AG09309 (cell line): ENCODE data around the gene HRH2.
"Not testable (repeated sequence)": the region's sequence is repeated elsewhere in the genome, so short reads cannot be mapped to it uniquely, and the experiment has no call there.

Experiments used
- DNase-seq: peaks from one replicate; pipeline ENCODE4 v3.0.0-alpha.2; 2010; ENCODE audit warnings: low read depth
- H3K4me3 ChIP-seq: 2 replicates; pipeline ENCODE4 v1.5.1; 2011; ENCODE audit warnings: mild to moderate bottlenecking, low read depth, low read length, moderate library complexity; ENCODE audit not compliant: control insufficient read depth
- TF ChIP-seq, protein P1 (sequence below): IDR thresholded peaks from 2 replicates; pipeline ENCODE4 v1.5.1; 2011; ENCODE audit warnings: mild to moderate bottlenecking, low read depth, low read length, inconsistent platforms; ENCODE audit not compliant: insufficient read depth, control insufficient read depth; ENCODE audit errors: missing control alignments

Gene HRH2

DNA sequence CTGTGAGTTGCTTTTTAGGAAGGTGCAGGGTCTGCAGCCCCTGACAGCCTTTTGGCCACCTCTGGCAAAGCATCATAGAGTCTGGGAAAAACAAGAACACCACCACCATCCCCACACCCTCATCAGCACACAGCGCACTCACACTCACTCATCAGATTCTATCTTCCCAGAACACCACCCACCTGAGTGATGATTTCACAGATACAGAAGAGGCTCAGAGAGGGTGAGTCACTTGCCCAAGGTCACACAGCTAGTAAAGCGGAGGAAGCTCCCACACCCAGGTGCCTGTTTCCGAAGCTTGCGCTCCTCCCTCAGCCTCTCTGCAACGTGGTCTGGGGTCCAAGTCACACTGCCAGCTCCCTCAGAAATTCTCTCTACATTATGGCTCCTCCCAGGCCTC lies 41.8 kb upstream of the HRH2 start:
- H3K4me3 ChIP-seq, result no peak overlapping the region
- no peak for DNase-seq
- TF ChIP-seq, protein P1, sequence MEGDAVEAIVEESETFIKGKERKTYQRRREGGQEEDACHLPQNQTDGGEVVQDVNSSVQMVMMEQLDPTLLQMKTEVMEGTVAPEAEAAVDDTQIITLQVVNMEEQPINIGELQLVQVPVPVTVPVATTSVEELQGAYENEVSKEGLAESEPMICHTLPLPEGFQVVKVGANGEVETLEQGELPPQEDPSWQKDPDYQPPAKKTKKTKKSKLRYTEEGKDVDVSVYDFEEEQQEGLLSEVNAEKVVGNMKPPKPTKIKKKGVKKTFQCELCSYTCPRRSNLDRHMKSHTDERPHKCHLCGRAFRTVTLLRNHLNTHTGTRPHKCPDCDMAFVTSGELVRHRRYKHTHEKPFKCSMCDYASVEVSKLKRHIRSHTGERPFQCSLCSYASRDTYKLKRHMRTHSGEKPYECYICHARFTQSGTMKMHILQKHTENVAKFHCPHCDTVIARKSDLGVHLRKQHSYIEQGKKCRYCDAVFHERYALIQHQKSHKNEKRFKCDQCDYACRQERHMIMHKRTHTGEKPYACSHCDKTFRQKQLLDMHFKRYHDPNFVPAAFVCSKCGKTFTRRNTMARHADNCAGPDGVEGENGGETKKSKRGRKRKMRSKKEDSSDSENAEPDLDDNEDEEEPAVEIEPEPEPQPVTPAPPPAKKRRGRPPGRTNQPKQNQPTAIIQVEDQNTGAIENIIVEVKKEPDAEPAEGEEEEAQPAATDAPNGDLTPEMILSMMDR, result no peak

DNA sequence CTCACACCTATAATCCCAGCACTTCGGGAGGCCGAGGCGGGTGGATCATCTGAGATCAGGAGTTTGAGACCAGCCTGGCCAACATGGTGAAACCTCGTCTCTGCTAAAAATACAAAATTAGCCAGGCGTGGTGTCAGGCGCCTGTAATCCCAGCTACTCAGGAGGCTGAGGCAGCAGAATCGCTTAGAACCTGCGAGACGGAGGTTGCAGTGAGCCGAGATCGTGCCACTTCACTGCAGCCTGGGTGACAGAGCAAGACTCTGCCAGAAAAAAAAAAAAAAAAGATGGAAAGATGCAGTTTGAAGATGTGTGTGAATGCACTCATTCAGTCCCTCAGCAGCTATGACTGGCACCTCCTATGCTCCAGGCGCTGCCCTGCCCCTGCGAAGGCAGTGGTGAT lies 41.3 kb upstream of the HRH2 start:
- DNase-seq, H3K4me3 ChIP-seq: not testable (repeated sequence)

DNA sequence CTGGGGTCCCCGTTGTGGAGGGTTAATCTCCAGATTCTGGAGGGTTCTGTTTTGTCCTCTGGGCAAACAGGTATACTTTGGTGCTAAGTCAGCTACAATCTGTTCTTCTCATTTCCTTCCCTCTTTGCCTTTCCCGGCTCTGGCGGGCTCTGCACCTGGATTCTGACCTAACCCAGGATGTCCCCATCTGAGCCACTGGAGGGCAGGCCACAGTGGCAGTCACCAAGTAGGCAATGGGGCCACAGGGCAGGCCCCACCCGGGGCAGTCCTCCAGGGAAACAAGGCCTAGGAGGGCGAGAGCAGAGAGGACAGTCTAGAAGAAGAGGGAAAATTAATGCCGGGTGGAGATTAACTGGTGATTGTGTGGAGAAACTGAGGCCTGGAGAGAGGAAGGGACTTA lies 40.4 kb upstream of the HRH2 start:
- no peak overlapping the region for H3K4me3 ChIP-seq
- DNase-seq, result no peak
- TF ChIP-seq, protein P1, result no peak

DNA sequence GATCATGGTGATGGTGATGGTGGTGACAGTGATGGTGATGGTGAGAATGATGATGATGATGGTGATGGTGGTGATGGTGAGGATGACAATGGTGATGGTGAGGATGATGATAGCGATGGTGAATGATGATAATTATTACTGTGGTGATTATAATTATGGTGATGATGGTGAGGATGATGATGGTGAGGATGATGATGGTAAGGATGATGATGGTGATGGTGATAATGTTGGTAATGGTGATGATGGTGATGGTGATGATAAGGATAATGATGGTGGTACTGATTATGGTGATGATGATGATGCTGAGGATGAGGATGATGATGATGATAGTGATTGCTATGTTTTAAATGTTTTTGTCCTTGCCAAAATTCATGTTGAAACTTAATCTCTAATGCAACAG lies 37.3 kb upstream of the HRH2 start:
- DNase-seq, result no peak
- TF ChIP-seq, protein P1, result no peak
- H3K4me3 ChIP-seq, result no peak overlapping the region

DNA sequence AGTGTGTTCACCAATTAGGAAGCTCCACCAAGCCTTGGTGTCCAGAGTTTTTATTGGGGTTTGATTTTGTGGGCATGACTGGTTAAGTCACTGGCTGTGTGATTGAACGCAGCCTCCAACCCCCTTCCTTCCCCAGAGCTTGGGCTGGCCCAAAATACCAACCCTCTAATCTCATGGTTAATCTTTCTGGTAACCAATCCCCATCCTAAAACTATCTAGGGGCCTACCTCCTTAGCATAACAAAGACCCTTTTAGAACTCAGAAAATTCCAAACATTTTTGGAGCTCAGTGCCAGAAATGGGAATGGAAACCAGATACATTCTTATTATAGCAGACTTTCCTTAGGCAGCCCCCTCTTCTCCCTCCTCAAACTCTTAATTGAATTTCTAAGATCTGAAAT lies 35.9 kb upstream of the HRH2 start:
- H3K4me3 ChIP-seq, result no peak overlapping the region
- TF ChIP-seq, protein P1, result no peak
- DNase-seq, result no peak

DNA sequence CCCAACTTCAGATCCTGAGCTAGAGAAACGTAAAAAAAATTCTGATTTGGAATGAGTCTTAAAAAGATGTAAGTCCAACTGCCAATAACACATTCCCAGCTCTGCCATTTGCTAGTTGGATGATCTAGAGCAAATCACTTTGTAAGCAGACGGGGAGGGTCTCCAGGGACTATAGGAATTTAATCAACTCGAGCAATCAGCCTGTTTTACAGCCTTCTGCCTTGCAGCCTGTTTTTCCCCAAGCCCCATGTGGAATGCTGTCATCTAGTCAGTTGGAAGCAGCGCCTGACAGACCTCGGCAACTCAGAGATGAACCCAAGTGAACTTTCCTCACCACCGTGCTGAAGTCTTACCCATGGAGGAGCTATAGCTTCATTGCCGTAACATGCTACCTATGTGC lies 34.8 kb upstream of the HRH2 start:
- TF ChIP-seq, protein P1, result no peak
- DNase-seq, result no peak
- no peak overlapping the region for H3K4me3 ChIP-seq

DNA sequence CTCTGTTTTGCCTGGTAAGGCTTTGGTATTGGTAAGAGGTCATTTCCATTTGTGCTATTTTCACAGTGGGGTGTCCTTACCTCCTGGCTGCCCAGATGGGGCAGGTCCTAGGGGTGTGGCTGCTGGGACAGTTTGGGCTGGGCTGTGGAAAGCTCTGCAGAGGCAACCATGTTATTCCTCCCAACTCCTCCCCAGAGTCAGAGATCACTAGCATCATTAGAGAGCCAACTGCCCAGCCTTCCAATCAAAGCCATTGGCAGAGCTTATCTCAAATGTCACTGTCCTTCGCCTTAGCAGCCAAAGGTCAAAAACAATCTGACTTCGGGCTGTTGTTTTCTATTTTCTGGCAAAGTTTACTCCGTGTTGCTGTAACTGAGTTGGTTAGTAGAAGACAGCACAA lies 33.6 kb upstream of the HRH2 start:
- DNase-seq, result no peak
- TF ChIP-seq, protein P1, result no peak
- H3K4me3 ChIP-seq, result no peak overlapping the region
